ACHN (cell line): Measurements from ENCODE around the gene SOWAHA.
A peak's percentile ranks its signal among the peaks of the same experiment; 100 is the strongest.

Source experiments
- DNase-seq: peaks from one replicate; pipeline ENCODE4 v3.0.0-alpha.2; 2015
- in situ Hi-C: cut with HindIII; loops from 2 replicates; pipeline ENCODE4 v1.10.0; 2017; ENCODE audit warnings: low sequenced_read_pairs, low pct_ligation_motif_present, low pct_unique_long_range_greater_than_20kb

Gene SOWAHA

GRCh38 chr5:132820162-132820754 is 7.2 kb downstream of the SOWAHA start:
- peak; percentile 81 for DNase-seq
- in situ Hi-C loops = no loop called here

GRCh38 chr5:132821350-132821749 is 8.2 kb downstream of the SOWAHA start:
- no peak for DNase-seq
- in situ Hi-C loops = no loop called here

GRCh38 chr5:132821791-132822190 is 8.7 kb downstream of the SOWAHA start:
- in situ Hi-C loops = no loop called here
- DNase-seq = no peak

GRCh38 chr5:132822650-132823480 is 9.8 kb downstream of the SOWAHA start:
- in situ Hi-C loops = no loop called here
- DNase-seq = no peak

GRCh38 chr5:132823481-132824050 is 10.5 kb downstream of the SOWAHA start:
- DNase-seq = no peak
- in situ Hi-C loops = no loop called here

GRCh38 chr5:132824426-132824825 is 11.3 kb downstream of the SOWAHA start:
- in situ Hi-C loops = no loop called here
- DNase-seq = no peak

GRCh38 chr5:132825033-132825833 is 12.1 kb downstream of the SOWAHA start:
- in situ Hi-C loops = no loop called here
- DNase-seq = no peak

GRCh38 chr5:132825834-132826391 is 12.8 kb downstream of the SOWAHA start:
- in situ Hi-C loops = no loop called here
- no peak for DNase-seq

- in situ Hi-C loops = no loop called here
- DNase-seq = no peak
Measured at GRCh38 chr5:132826424-132827082, 13.5 kb downstream of the SOWAHA start.

- in situ Hi-C loops = no loop called here
- DNase-seq = no peak
Measured at GRCh38 chr5:132827943-132828673, 15.0 kb downstream of the SOWAHA start.

GRCh38 chr5:132828846-132829494 is 15.9 kb downstream of the SOWAHA start:
- in situ Hi-C loops = no loop called here

GRCh38 chr5:132829742-132830435 is 16.8 kb downstream of the SOWAHA start:
- in situ Hi-C loops = no loop called here
- peak; percentile 66 for DNase-seq

More at GRCh38 chr5:132828846-132829494, 15.9 kb downstream of the SOWAHA start:
- no peak for DNase-seq

- DNase-seq = peak; percentile 56
- in situ Hi-C loops = no loop called here
Measured at GRCh38 chr5:132830436-132831094, 17.5 kb downstream of the SOWAHA start, which contains the start of gene SHROOM1. Gene SHROOM1 (minus strand): TSS chr5:132830647. CDS start chr5:132826140, 4,507 bp downstream.

- DNase-seq = no peak
- in situ Hi-C loops = no loop called here
Measured at GRCh38 chr5:132831095-132831860, 18.2 kb downstream of the SOWAHA start.

GRCh38 chr5:132832612-132833011 is 19.5 kb downstream of the SOWAHA start:
- DNase-seq = no peak

More at GRCh38 chr5:132832612-132833011, 19.5 kb downstream of the SOWAHA start:
- in situ Hi-C loops = no loop called here
